Smooth muscle cell (in vitro differentiated cells): ENCODE results near the gene NPFFR1. TPM values are rescaled to one million over a fixed set of nuclear protein-coding genes. Genes with fewer than 3 reads are reported as not detected.
A peak's percentile ranks its signal among the peaks of the same experiment; 100 is the strongest.

Experiments used
- DNase-seq: peaks from one replicate; lab custom pipeline; 2025; ENCODE audit not compliant: unreplicated experiment; lab: John Stamatoyannopoulos, UW
- H2AFZ ChIP-seq: fragments of 200-600 bp; sonication (generic); 2 replicates; pipeline ENCODE4 v1.6.0; 2016; ENCODE audit warnings: antibody characterized with exemption, low read depth, mild to moderate bottlenecking
- H3F3A ChIP-seq: fragments of 200-600 bp; sonication (generic); 2 replicates; pipeline ENCODE4 v1.6.0; 2017; ENCODE audit warnings: antibody characterized with exemption, low read depth
- H3K27ac ChIP-seq: fragments of 200-600 bp; sonication (generic); 2 replicates; pipeline ENCODE4 v1.5.1; 2016; ENCODE audit warnings: low read depth, mild to moderate bottlenecking
- H3K27me3 ChIP-seq: fragments of 200-600 bp; sonication (generic); 2 replicates; pipeline ENCODE4 v1.6.1; 2016; ENCODE audit warnings: low read depth, mild to moderate bottlenecking
- H3K36me3 ChIP-seq: fragments of 200-600 bp; sonication (generic); 2 replicates; pipeline ENCODE4 v1.5.1; 2016; ENCODE audit warnings: low read depth
- H3K4me1 ChIP-seq: fragments of 200-600 bp; sonication (generic); 2 replicates; pipeline ENCODE4 v1.5.1; 2016; ENCODE audit warnings: low read depth
- H3K4me2 ChIP-seq: fragments of 200-600 bp; sonication (generic); 2 replicates; pipeline ENCODE4 v1.6.0; 2016; ENCODE audit warnings: mild to moderate bottlenecking
- H3K4me3 ChIP-seq: fragments of 200-600 bp; sonication (generic); 2 replicates; pipeline ENCODE4 v1.5.1; 2016; ENCODE audit warnings: mild to moderate bottlenecking
- H3K79me2 ChIP-seq: fragments of 200-600 bp; sonication (generic); 2 replicates; pipeline ENCODE4 v1.6.0; 2016; ENCODE audit warnings: low read depth, mild to moderate bottlenecking
- H3K9ac ChIP-seq: fragments of 200-600 bp; sonication (generic); 2 replicates; pipeline ENCODE4 v1.6.0; 2016; ENCODE audit warnings: low read depth
- H3K9me3 ChIP-seq: fragments of 200-600 bp; sonication (generic); replicated peaks from 2 replicates; pipeline ENCODE4 v1.5.1; 2016; ENCODE audit warnings: low read depth
- H4K20me1 ChIP-seq: fragments of 200-600 bp; sonication (generic); 2 replicates; pipeline ENCODE4 v1.6.0; 2016; ENCODE audit warnings: low read depth
- WGBS: methylation state at CpG from one replicate; pipeline ENCODE4 v1.1.7; 2016; ENCODE audit warnings: low lambda C conversion rate; 5-methylcytosine and 5-hydroxymethylcytosine counted together
- polyA plus RNA-seq: library from polyadenylated mRNA; unstranded; fragments of >200 nt; fragmentation: Nextera tagmentation; extraction: Ambion mirVana; gene quantifications from 2 replicates; pipeline ENCODE4 v1.2.1, GENCODE V29; 2016
- total RNA-seq: library from RNA; depleted of rRNA; stranded (reverse); fragments of >200 nt; gene quantifications from 2 replicates; pipeline ENCODE4 v1.2.3, GENCODE V29; 2014
- TF ChIP-seq, protein P1 (sequence below): fragments of 200-600 bp; sonication (generic); IDR thresholded peaks from 2 replicates; pipeline ENCODE4 v1.5.1; 2017; ENCODE audit warnings: borderline replicate concordance, mild to moderate bottlenecking, antibody characterized with exemption; ENCODE audit not compliant: insufficient read depth, poor library complexity, severe bottlenecking

The NPFFR1 gene
- total and polyA plus RNA-seq, 2 experiments from 2014 or later: under 0.01 TPM; not detected in 1

- Histone ChIP-seq H3K9ac (no peak overlapping the region), H3K36me3 (no peaks in the 10 kb centered on the region), H3F3A (peaks cover 10% of the 10 kb centered on the region), H4K20me1 (peaks cover 18% of the 10 kb centered on the region), H3K4me3 (no peak overlapping the region), H3K4me2 (no peak overlapping the region), H3K27ac (peak overlapping the region; percentile 48), H3K79me2 (peaks cover 20% of the 10 kb centered on the region), H3K27me3 (no peaks in the 10 kb centered on the region), H3K9me3 (no peaks in the 10 kb centered on the region), H3K4me1 (peaks cover 27% of the 10 kb centered on the region), H2AFZ (no peak overlapping the region)
- DNase-seq: no peak
- WGBS: 62% methylated on average over 18 of the region's 18 CpGs
- TF ChIP-seq, protein P1, sequence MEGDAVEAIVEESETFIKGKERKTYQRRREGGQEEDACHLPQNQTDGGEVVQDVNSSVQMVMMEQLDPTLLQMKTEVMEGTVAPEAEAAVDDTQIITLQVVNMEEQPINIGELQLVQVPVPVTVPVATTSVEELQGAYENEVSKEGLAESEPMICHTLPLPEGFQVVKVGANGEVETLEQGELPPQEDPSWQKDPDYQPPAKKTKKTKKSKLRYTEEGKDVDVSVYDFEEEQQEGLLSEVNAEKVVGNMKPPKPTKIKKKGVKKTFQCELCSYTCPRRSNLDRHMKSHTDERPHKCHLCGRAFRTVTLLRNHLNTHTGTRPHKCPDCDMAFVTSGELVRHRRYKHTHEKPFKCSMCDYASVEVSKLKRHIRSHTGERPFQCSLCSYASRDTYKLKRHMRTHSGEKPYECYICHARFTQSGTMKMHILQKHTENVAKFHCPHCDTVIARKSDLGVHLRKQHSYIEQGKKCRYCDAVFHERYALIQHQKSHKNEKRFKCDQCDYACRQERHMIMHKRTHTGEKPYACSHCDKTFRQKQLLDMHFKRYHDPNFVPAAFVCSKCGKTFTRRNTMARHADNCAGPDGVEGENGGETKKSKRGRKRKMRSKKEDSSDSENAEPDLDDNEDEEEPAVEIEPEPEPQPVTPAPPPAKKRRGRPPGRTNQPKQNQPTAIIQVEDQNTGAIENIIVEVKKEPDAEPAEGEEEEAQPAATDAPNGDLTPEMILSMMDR: no peak
Observed at GRCh38 chr10:70234668-70235447, 48.9 kb downstream of the NPFFR1 start.

- Histone ChIP-seq H3K79me2 (peaks cover 20% of the 10 kb centered on the region), H3K27me3 (no peaks in the 10 kb centered on the region), H3K9me3 (no peaks in the 10 kb centered on the region), H3K4me3 (peak overlapping the region; percentile 76), H2AFZ (peak overlapping the region; percentile 86), H3K27ac (peak overlapping the region; percentile 48), H3K4me1 (peaks cover 27% of the 10 kb centered on the region), H3K4me2 (peak overlapping the region; percentile 98), H3F3A (peaks cover 10% of the 10 kb centered on the region), H3K9ac (peak overlapping the region; percentile 73), H4K20me1 (peaks cover 18% of the 10 kb centered on the region), H3K36me3 (no peaks in the 10 kb centered on the region)
- TF ChIP-seq, protein P1: no peak
- no peak for DNase-seq
- WGBS: 27% methylated on average over 8 of the region's 8 CpGs
Observed at GRCh38 chr10:70233939-70234300, 49.9 kb downstream of the NPFFR1 start.

DNA sequence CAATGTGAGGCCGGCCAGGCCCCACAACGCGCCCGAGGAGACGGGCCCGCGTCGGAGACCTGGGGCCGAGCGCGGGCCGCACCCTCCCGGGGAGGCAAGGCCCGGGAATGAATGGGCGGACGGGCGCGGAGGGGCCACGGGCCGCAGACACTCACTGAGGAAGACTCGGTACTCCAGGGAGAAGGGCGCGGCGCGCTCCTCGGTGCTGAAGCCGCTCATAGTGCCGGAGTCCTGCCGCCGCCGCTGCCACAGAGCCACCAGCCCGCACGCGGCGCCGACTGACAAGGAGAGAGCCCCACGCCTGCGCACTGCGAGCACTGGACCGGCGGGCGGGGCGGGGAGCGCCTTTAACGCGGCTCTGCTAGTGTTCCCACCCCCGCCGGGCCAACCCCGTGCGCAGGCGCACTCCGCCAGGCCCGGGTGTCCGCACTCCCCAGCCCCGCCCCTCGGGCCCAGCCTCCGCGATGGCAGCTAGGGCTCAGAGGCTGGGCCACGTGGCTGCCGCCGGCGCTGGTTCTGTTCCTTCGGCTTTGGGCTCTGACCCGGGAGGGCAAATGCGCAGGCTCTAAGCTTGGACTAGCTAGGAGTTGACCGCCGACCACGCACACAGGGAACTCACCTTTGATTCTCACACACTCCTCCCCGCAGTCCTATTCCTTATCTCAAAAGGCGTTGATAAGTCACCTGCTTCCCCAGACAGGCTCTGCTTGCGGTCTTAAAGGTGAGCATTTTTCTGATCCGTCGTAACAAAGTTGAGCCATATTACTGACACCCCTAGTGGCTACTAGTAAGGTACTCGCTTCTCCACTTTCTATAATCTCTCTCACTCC, 50.5 kb downstream of the NPFFR1 start, which contains the start of gene PPA1:
TSS of gene PPA1 (minus strand) at position 321 of the 830 bp plus-strand sequence. CDS start at position 219, 102 bp downstream.
- H3F3A ChIP-seq: peaks cover 10% of the 10 kb centered on the region
- peak within 1 kb of the TSS; percentile 87 for H2AFZ ChIP-seq
- peak within 1 kb of the TSS; percentile 73 for H3K9ac ChIP-seq
- peak; percentile 97 for DNase-seq
- WGBS: under 1% methylated on average over 51 of the region's 74 CpGs
- TF ChIP-seq, protein P1: no peak
- no peaks in the 10 kb centered on the region for H3K9me3 ChIP-seq
- H3K36me3 ChIP-seq: no peaks in the 10 kb centered on the region
- peak within 1 kb of the TSS; percentile 98 for H3K4me2 ChIP-seq
- peak within 1 kb of the TSS; percentile 76 for H3K4me3 ChIP-seq
- H4K20me1 ChIP-seq: peaks cover 20% of the 10 kb centered on the region
- H3K27me3 ChIP-seq: no peaks in the 10 kb centered on the region
- H3K27ac ChIP-seq: peak within 1 kb of the TSS; percentile 48
- peaks cover 27% of the 10 kb centered on the region for H3K4me1 ChIP-seq
- H3K79me2 ChIP-seq: peaks cover 20% of the 10 kb centered on the region
